Neuron (in vitro differentiated cells): ENCODE data around the gene ARHGAP18.

ENCODE experiments used
- H2AFZ ChIP-seq: one replicate; pipeline ENCODE4 v1.6.1; 2013; ENCODE audit warnings: low read depth, mild to moderate bottlenecking, inconsistent platforms, low read length, moderate library complexity
- H3K27me3 ChIP-seq: one replicate; pipeline ENCODE4 v1.6.1; 2013; ENCODE audit warnings: low read length; ENCODE audit not compliant: insufficient read depth
- H3K36me3 ChIP-seq: one replicate; pipeline ENCODE4 v1.6.1; 2013; ENCODE audit warnings: low read length; ENCODE audit not compliant: insufficient read depth
- H3K4me1 ChIP-seq: one replicate; pipeline ENCODE4 v1.6.1; 2013; ENCODE audit warnings: low read length; ENCODE audit not compliant: insufficient read depth
- H3K4me3 ChIP-seq: 2 replicates; pipeline ENCODE4 v1.5.1; 2013; ENCODE audit warnings: mild to moderate bottlenecking, low read length, moderate library complexity
- H3K9me3 ChIP-seq: one replicate; pipeline ENCODE4 v1.6.1; 2013; ENCODE audit warnings: low read length

The ARHGAP18 gene

GRCh38 chr6:129696843-129697242 lies 13.1 kb downstream of the ARHGAP18 start:
- Histone ChIP-seq H3K4me1 (no peaks in the 10 kb centered on the region), H3K36me3 (no peaks in the 10 kb centered on the region), H2AFZ (no peak overlapping the region), H3K4me3 (no peak overlapping the region), H3K9me3 (no peaks in the 10 kb centered on the region), H3K27me3 (no peaks in the 10 kb centered on the region)

- Histone ChIP-seq H3K9me3 (no peaks in the 10 kb centered on the region), H3K36me3 (no peaks in the 10 kb centered on the region), H3K4me3 (no peak overlapping the region), H3K4me1 (no peaks in the 10 kb centered on the region), H2AFZ (no peak overlapping the region), H3K27me3 (no peaks in the 10 kb centered on the region)
Measured at GRCh38 chr6:129696028-129696418, 14.0 kb downstream of the ARHGAP18 start.

GRCh38 chr6:129695373-129696027 lies 14.5 kb downstream of the ARHGAP18 start:
- Histone ChIP-seq H3K36me3 (no peaks in the 10 kb centered on the region), H3K4me1 (no peaks in the 10 kb centered on the region), H3K4me3 (no peak overlapping the region), H2AFZ (no peak overlapping the region), H3K27me3 (no peaks in the 10 kb centered on the region), H3K9me3 (no peaks in the 10 kb centered on the region)

- Histone ChIP-seq H3K36me3 (no peaks in the 10 kb centered on the region), H3K4me3 (no peak overlapping the region), H3K9me3 (no peaks in the 10 kb centered on the region), H3K4me1 (no peaks in the 10 kb centered on the region), H3K27me3 (no peaks in the 10 kb centered on the region), H2AFZ (no peak overlapping the region)
Measured at GRCh38 chr6:129694036-129694435, 15.9 kb downstream of the ARHGAP18 start.

GRCh38 chr6:129692467-129692866 lies 17.5 kb downstream of the ARHGAP18 start:
- Histone ChIP-seq H3K4me1 (no peaks in the 10 kb centered on the region), H3K9me3 (no peaks in the 10 kb centered on the region), H3K36me3 (no peaks in the 10 kb centered on the region), H3K4me3 (no peak overlapping the region), H3K27me3 (no peaks in the 10 kb centered on the region), H2AFZ (no peak overlapping the region)

GRCh38 chr6:129691709-129692108 lies 18.3 kb downstream of the ARHGAP18 start:
- Histone ChIP-seq H3K4me3 (no peak overlapping the region), H3K36me3 (no peaks in the 10 kb centered on the region)

GRCh38 chr6:129691043-129691640 lies 18.8 kb downstream of the ARHGAP18 start:
- Histone ChIP-seq H2AFZ (no peak overlapping the region), H3K27me3 (no peaks in the 10 kb centered on the region), H3K4me1 (no peaks in the 10 kb centered on the region), H3K4me3 (no peak overlapping the region), H3K9me3 (no peaks in the 10 kb centered on the region), H3K36me3 (no peaks in the 10 kb centered on the region)

More at GRCh38 chr6:129691709-129692108, 18.3 kb downstream of the ARHGAP18 start:
- H3K27me3 ChIP-seq = no peaks in the 10 kb centered on the region
- H3K9me3 ChIP-seq = no peaks in the 10 kb centered on the region
- H3K4me1 ChIP-seq = no peaks in the 10 kb centered on the region
- H2AFZ ChIP-seq = no peak overlapping the region

- no peaks in the 10 kb centered on the region for H3K4me1 ChIP-seq
Measured at GRCh38 chr6:129686941-129687627, 22.9 kb downstream of the ARHGAP18 start.

GRCh38 chr6:129685662-129686031 lies 24.3 kb downstream of the ARHGAP18 start:
- no peaks in the 10 kb centered on the region for H3K9me3 ChIP-seq
- H2AFZ ChIP-seq = no peak overlapping the region
- no peaks in the 10 kb centered on the region for H3K27me3 ChIP-seq
- no peak overlapping the region for H3K4me3 ChIP-seq
- no peaks in the 10 kb centered on the region for H3K36me3 ChIP-seq
- H3K4me1 ChIP-seq = peaks cover 4% of the 10 kb centered on the region

More at GRCh38 chr6:129686941-129687627, 22.9 kb downstream of the ARHGAP18 start:
- Histone ChIP-seq H3K9me3 (no peaks in the 10 kb centered on the region), H2AFZ (no peak overlapping the region), H3K27me3 (no peaks in the 10 kb centered on the region), H3K4me3 (no peak overlapping the region), H3K36me3 (no peaks in the 10 kb centered on the region)

GRCh38 chr6:129684903-129685661 lies 24.9 kb downstream of the ARHGAP18 start:
- no peak overlapping the region for H2AFZ ChIP-seq
- no peaks in the 10 kb centered on the region for H3K9me3 ChIP-seq
- no peak overlapping the region for H3K4me3 ChIP-seq
- no peaks in the 10 kb centered on the region for H3K36me3 ChIP-seq
- peaks cover 4% of the 10 kb centered on the region for H3K4me1 ChIP-seq
- no peaks in the 10 kb centered on the region for H3K27me3 ChIP-seq

GRCh38 chr6:129684323-129684884 lies 25.6 kb downstream of the ARHGAP18 start:
- Histone ChIP-seq H2AFZ (no peak overlapping the region), H3K9me3 (no peaks in the 10 kb centered on the region), H3K36me3 (no peaks in the 10 kb centered on the region), H3K4me1 (peaks cover 4% of the 10 kb centered on the region), H3K4me3 (no peak overlapping the region), H3K27me3 (no peaks in the 10 kb centered on the region)

- no peaks in the 10 kb centered on the region for H3K9me3 ChIP-seq
- no peak overlapping the region for H3K4me3 ChIP-seq
- peaks cover 4% of the 10 kb centered on the region for H3K4me1 ChIP-seq
- H3K36me3 ChIP-seq = no peaks in the 10 kb centered on the region
- H2AFZ ChIP-seq = no peak overlapping the region
- H3K27me3 ChIP-seq = no peaks in the 10 kb centered on the region
Measured at GRCh38 chr6:129683601-129684322, 26.2 kb downstream of the ARHGAP18 start.
